ENCODE data around the gene TMEM140.
A peak's percentile ranks its signal among the peaks of the same experiment; 100 is the strongest.

TMEM140 gene

DNA sequence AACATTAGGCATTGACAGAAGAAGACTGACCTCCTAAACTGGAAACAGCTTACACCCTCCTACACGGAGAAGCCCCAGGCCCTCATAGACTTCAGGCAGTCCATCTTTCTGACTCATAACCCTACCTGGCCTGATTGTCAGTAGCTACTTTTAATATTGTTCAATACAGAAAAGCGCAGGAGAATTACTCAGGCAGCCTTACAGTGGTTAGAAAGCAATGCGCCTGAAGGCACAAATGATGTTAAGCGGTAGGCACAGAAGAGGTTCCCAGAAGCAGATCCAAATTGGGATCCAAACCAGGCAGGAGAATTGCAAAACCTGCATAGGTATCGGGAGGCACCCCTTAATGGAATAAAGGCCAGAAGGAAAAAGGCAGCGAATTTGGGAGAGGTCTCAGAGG is 28.1 kb downstream of the TMEM140 start:
- DNase-seq = no peak

DNA sequence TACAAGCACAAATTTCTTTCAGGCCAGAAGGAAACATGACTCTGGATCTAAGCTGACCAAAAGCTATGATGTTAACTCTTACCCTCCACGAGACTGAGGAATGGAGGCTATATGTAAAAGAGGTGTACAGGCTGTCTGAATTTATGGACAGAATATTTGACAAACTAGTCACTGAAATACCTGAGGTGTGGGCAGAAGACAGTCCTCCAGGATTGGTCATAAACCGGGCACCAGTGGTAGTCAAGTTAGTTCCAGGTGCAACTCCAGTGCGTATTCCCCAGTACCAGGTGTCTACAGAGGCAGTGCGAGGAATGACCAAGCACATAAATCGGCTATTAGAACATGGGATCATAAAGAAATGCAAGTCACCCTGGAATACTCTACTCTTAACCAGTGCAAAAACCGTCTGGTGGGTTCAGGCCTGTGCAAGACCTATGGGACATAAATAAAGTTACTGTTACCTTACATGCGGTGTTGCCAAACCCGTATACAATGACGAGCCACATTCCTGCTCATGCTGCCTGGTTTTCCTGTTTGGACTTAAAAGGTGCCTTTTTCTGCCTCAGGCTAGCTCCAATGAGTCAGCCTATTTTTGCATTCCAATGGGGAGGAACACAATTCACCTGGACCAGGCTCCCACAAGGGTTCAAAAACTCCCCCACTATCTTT is 29.3 kb downstream of the TMEM140 start:
- DNase-seq = no peak

- DNase-seq = no peak
Observed at GRCh38 chr7:135178364-135178763, 30.5 kb downstream of the TMEM140 start.

- DNase-seq = no peak
Observed at GRCh38 chr7:135179321-135179925, 31.6 kb downstream of the TMEM140 start.

- DNase-seq = peak; percentile 27
Observed at GRCh38 chr7:135180122-135180521, 32.2 kb downstream of the TMEM140 start.

DNA sequence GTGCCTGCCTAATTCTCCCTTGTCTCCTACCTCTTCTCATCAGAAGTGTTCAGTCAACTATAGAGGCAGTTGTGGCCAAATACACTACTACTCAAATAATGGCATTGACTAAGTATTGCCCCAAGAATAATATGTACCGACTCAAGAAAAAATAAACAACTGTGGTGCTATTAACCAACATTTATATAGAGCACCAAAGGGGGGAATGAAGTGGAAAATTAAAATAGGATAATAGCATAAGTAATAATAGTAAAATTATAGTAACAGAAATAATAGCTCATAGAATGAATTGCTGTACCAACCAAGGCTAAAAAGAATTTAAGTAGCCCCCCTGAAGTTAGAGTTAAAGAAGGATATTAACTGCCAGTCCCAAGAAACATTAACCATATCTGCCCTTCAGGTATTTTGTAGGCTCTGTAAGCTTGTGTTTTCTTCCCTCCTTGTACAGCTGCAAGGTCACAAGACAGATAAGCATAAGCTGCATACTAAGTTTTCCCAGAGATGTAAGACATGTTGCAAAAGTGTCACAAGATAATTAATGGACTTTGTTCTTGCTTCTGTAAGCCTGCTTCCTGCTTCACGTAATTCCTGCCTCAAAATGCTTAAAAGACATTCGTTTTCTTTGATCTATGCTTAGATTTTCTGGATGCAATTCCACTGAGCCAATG is 33.5 kb downstream of the TMEM140 start:
- no peak for DNase-seq

- DNase-seq = no peak
Observed at GRCh38 chr7:135181929-135182678, 34.2 kb downstream of the TMEM140 start.

- no peak for DNase-seq
Observed at GRCh38 chr7:135183478-135183877, 35.6 kb downstream of the TMEM140 start.

- no peak for DNase-seq
Observed at GRCh38 chr7:135184254-135184841, 36.5 kb downstream of the TMEM140 start.

DNA sequence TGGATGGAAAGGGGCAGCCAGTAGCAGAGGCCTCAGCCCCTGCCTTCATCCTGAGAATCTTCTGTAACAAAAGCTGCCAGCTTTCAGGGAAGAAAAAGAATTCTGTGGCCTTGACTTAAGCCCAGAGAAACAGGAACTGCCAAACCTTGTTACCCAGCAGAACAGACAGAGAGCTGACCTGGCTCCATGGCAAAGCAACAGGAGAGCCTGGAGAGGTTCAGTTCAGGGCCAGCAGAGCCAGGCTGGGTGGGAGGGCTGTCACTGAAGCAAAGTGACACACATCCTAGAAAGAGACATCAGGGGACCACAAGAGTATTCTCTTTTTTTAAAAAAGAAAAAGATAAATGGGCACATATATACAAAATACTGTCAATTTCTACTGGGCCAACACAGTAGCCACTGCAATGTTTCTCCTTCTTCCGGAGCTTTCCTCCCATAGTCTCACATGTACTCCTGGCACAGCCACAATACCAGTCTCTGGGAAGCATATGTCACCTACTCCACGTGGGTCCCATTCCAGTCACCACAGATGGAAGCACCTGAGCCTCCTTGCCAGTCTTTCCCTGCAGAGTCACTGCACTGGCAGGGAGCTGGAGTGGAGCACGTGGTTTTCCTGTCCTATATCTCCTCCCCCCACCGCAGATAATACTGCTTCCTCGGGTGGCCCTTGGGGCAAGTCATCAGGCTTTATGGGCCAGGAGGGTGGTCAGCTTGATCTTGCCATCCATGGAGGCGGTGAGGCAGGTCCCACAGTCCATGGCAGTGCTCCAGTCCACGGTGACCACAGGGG is 37.8 kb downstream of the TMEM140 start:
- DNase-seq = no peak

DNA sequence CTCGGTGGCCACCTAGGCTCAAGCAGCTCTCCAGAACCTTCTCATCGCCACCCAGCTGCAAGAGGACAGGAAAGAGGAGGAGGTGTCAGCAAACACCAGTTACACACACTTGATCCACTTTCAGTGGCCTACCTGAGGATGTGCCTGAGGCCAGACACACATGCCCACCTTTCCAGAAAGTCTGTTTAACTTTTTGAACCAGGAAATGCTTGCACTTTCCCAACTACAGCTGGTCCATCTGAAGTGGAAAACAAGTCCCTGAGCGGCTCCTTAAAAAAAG is 38.3 kb downstream of the TMEM140 start:
- DNase-seq = no peak

DNA sequence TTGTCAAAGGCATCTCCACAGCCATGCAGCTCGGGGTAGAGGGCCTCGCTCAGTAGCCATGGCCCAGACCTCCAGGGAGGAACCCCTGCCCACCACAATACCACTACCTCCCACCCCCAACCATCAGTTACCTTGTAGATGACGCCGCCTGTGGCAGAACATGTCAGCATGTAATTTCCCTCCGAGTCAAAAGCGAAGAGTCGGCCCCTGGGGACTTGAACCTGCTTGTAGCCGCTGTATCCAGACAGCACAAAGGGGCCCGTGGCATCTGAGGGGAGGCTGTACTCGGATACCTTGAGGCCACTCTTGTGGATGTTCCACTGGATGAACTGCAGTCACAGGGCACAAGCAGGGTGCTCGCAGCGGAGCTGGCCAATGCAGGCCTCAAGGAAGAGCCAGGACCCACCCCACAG is 39.0 kb downstream of the TMEM140 start:
- DNase-seq = peak; percentile 23

GRCh38 chr7:135188298-135188984 is 40.6 kb downstream of the TMEM140 start:
- DNase-seq = no peak

GRCh38 chr7:135189221-135189662 is 41.4 kb downstream of the TMEM140 start:
- no peak for DNase-seq

- DNase-seq = no peak
Observed at GRCh38 chr7:135189961-135190360, 42.1 kb downstream of the TMEM140 start.

DNA sequence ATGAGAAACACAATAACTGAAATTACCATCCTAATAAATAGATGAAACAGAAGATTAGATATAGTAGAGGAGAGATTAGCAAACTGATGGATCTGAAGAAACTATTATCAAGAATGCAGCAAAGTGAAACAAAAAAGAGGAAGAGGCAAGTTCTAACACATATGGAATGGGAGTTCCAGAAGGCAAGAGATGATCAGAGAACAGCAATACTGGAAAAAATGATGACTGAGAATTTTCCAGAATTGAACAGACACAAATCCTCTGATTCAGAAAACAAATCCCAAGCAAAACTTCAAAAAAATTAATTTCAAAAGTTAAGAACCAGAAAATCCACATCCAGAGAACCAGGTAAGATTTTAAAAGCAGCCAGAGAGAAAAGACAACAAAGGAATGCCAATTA is 42.8 kb downstream of the TMEM140 start:
- DNase-seq = no peak

DNA sequence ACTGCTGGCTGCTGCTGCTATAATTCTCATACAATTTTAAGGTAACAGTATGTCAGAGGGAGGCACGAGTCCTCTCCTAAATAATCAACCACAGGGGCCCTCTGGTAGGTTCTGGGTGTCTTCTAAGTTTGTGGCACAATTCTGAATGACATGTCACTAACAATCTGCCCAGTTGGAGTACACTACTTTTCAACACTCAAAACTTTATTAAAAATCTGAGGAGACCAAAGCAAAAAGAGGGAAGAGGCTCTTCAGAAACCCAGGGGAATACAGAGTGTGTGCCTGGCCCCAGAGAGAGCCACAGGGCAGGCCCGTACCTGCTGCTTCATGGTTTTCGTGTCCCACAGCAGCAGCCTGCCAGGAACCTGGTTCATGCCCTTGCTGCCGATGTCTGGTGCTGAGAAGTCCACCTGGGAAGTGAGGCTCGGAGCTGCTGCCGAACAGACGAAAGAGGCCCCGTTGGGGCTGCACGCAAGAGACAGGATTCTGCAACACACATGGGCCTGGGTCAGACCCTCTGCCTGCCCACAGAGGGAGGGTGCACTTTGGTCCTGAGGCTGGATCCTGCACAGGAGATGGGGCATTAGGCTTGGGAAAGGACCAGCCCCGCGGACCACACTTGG is 45.2 kb downstream of the TMEM140 start:
- DNase-seq = no peak

DNA sequence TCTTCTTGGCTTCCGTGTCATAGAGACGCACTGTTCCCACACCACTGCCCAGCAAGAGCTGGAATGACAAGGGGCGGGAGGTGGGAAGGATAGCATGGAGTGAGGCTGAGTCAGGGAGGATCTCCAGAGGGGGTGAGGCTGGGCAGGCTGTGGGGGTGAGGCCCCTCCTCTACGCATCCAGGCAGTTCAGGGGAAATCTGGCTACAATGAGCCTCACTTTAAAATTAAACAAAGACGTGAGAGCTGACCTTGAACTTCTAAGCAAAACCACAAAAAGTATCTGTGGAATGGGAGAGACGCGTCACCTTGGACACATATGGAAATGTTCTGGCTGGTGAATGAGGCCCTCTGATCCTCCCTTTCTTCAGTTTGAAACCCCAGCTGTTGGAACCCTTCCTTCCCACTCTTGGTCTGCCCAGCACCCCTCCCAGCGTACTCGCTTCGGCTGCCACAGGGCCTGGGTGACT is 45.8 kb downstream of the TMEM140 start:
- DNase-seq = no peak

DNA sequence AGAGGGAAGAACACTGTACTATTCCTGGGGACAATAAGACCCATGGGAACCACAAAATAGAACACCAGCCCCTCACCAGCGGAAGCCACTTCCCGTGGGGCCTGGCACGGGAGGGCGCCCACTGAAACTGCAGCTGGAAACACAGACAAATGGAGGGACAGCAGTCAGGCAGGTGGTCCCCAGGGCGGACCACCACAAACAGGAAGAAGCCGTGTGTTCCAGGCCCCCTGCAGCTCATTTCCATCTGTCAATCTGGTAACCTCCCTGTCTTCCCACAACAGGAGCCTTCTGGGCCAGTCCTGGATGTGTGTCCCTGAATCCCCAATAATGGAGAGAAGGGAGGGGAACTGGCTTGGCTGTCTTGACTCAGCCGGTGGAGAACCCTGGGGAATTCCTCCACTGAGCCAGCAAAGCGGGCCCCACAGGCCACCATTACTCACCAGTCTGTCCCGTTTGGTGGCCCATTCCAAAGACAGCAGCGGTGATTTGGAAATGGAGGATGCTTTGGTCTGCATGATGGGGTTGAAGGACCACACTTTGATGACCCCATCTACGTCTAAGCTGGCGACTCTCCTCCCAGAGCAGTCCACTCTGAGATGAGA is 46.7 kb downstream of the TMEM140 start:
- DNase-seq = no peak

DNA sequence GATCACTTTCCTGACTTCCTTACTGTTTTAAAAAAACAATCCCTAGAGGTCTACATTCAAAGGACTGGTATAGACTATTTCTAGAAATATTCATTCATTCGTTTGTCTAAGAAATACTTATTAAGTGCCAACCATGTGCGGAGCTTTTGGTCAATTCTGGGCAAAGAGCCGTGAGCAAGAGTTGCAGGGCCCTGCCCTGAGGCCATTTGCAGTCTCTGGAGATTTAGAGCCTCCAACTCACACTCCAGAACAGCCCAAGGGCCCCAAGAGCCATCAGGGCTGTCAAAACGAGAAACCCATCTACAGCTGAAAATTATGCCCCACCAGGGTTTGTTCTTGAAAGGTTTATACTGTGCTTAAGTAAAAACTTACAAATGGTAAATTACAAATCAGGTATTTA is 47.3 kb downstream of the TMEM140 start:
- no peak for DNase-seq

Data from activated CD4-positive, alpha-beta T cell treated with anti-CD3 and anti-CD28 coated beads, Interleukin-10, Interleukin-2, amounts not matched to agents 100 ng/mL and 50 ng/mL, durations not matched to agents 16 hours and 8 hours (primary cell).